GM18507 (cell line): Measurements from ENCODE around the gene GZF1.
A peak's percentile ranks its signal among the peaks of the same experiment; 100 is the strongest.

Experiments
- DNase-seq: peaks from one replicate; pipeline ENCODE4 v3.0.0; 2011; ENCODE audit warnings: low read depth; ENCODE audit not compliant: insufficient read length; ENCODE audit errors: extremely low spot score
- FAIRE-seq: peaks from 2 replicates; lab custom pipeline; 2011; peaks lifted over from hg19 to GRCh38; lab: Jason Lieb, UNC

Gene GZF1

GRCh38 chr20:23399568-23400241 lies 37.7 kb downstream of the GZF1 start:
- FAIRE-seq = no peak
- no peak for DNase-seq

- no peak for FAIRE-seq
These were observed 39.1 kb downstream of the GZF1 start for GRCh38 chr20:23401051-23401450.

GRCh38 chr20:23403751-23404150 lies 41.8 kb downstream of the GZF1 start:
- no peak for FAIRE-seq
- no peak for DNase-seq

More at GRCh38 chr20:23401051-23401450, 39.1 kb downstream of the GZF1 start:
- no peak for DNase-seq

GRCh38 chr20:23404196-23404595 lies 42.2 kb downstream of the GZF1 start:
- DNase-seq (no peak), FAIRE-seq (no peak)

DNA sequence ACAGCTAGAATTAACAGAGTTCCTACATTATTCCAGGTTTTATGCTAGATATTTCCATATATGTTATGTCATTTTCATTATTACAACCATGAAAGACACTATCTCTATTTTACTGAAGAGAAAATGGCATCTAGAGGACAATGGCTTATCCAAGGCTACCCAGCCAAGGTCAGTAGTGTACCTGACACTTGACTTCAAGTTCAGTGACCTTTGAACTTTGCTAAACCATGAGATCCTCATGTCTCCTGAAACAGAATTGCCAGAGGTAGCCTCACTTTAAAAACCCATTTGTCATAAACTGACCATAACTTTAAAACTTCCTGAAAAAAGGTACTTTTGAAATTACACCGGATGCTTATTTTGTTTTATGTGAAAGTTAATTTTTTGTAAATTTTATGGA lies 44.9 kb downstream of the GZF1 start:
- peak; percentile 41 for FAIRE-seq

GRCh38 chr20:23407781-23408464 lies 45.9 kb downstream of the GZF1 start:
- peak; percentile 73 for FAIRE-seq
- no peak for DNase-seq

More for the DNA sequence above, 44.9 kb downstream of the GZF1 start:
- DNase-seq = no peak

GRCh38 chr20:23408957-23409356 lies 47.0 kb downstream of the GZF1 start:
- DNase-seq (no peak), FAIRE-seq (no peak)

- FAIRE-seq (no peak), DNase-seq (no peak)
These were observed 47.8 kb downstream of the GZF1 start for GRCh38 chr20:23409800-23410199.

DNA sequence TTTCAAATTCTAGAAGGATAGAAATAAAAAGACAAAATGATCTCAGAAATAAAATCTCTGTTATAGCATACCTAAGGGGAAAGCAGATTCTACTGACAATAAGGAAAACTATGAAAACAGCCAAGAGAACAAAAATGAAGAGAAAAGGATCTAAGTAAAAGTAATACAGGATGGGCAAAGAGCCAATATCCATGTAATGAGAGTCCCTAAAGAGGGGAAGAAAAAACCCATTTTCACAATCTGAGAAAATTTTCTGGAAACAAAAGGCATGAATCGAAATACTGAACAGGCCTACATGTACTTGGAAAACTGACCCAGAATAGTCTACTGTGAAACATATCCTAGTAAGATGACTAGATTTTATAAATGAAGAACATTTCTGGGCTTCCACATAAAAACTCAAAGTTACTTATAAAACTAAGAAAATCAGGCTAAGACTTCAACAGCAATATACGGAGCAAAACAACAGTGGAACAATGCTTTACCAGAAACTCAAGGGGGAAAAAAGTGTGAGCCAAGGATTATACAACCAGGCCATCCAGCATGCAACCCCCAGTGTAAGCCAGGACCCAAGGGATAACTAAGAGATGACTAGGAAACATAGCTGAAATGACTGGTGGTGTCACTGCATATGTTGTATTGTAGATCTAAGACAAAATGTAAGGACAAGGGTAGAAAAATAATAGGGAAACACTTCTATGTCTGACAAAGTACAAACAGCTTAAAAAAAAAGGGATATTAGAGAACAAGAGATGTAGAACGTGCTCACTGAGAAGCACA lies 49.1 kb downstream of the GZF1 start:
- DNase-seq (no peak), FAIRE-seq (no peak)

DNA sequence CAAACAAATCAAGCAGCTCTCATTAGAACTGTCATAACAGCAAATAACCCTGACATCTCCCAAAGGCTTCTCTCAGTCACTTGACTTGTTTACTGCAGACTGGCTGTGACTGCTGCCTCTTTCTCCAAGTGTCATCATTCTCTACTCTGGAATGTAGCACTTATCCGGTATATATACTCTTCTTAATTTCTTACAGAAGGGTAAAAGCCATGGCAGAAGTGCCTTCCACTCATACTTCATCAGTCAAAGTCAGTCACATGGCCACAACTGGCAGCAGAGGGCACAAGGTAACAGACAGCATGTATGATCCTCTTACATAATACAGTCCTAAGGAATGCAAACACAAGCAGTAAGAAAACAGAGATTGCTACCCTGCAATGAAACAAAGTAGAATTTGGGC lies 50.0 kb downstream of the GZF1 start:
- FAIRE-seq (no peak), DNase-seq (no peak)

DNA sequence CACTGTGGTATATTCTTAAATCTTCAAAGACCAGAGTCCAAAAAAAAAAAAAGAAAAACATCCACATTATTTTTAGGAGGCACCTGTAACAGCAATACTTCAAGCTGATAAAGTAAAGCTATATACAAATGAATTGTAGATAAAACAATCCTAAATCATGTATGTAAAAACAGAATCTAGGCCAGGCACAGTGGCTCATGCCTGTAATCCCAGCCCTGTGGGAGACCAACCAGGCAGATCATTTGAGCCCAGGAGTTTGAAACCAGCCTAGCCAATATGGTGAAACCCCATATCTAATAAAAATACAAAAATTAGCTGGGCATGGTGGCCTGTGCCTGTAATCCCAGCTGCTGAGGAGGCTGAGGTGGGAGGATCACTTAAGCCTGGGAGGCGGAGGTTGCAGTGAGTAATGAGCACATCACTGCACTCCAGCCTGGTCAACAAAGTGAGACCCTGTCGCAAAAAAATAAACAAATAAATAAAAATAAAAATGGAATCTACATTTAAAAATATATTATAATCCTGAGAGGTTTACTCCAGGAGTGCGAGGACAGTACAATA lies 52.0 kb downstream of the GZF1 start:
- DNase-seq (no peak), FAIRE-seq (no peak)

DNA sequence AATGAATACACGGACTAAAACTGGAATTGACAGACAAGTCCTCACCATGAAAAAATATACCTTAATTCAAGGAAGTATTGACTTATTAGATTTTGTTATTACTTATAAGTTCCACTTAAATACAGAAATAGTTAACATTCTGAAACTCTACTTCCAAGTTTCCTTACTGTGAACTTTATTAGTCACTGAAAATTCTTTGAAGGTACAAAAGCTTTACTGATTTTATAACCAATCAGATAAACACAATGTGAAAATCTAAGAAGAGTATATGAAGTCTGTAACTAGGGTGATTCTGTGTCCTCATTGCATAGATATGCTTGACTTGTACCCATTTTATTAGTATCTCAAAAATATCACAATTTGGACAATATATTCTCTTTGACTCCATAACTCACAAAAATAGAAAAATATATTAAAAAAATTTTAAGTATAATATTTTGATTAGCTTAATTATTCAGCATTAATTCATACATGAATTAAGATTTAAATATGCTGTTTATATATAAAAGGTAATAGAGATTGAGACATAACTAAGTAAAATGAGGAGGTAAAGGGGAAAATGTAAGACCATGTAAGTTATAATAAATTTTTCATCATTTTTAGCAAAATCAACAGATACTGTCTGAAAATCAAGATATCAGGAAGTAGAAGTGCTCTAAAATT lies 52.7 kb downstream of the GZF1 start:
- FAIRE-seq (no peak), DNase-seq (no peak)

DNA sequence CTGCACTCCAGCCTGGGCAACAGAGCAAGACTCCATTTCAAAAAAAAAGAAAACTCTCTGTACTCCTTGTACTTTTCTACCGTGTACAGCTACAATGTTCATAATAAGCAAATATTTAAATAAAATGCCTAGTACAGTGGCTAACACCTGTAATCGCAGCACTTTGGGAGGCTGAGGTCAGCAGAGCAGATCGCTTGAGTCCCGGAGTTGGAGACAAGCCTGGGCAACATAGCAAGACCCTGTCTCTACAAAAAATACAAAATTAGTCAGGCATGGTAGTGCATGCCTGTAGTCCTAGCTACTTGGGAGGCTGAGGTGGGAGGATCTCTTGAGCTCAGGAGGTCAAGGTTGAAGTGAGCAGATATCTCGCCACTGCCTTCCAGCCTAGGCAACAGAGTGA lies 53.6 kb downstream of the GZF1 start:
- FAIRE-seq (no peak), DNase-seq (no peak)

- FAIRE-seq = no peak
- DNase-seq = no peak
These were observed 54.1 kb downstream of the GZF1 start for GRCh38 chr20:23415959-23416583.

DNA sequence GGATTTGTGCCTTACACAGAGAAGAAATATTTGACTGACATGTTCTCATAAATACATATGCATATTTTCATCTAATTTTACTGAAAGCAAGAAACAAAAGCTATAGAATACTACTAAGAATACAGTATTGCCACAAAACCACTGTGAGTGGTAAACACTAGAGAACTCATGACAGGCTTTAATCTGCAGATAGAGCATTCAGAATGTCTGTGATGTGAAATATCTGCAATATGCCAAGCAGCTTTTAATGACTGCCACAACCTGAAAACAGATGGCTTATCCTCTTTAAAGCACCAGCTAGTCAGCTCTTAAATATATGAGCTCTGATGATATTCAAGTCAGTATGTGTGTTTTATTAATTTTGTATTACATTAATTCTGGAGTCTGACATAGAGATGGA lies 55.9 kb downstream of the GZF1 start:
- DNase-seq (no peak), FAIRE-seq (no peak)

GRCh38 chr20:23419657-23419994 lies 57.6 kb downstream of the GZF1 start:
- FAIRE-seq (no peak), DNase-seq (no peak)

GRCh38 chr20:23419995-23420901 lies 58.3 kb downstream of the GZF1 start:
- DNase-seq = no peak
- peak; percentile 87 for FAIRE-seq
